Neural progenitor cell (in vitro differentiated cells): ENCODE results near the gene NTM. TPM values are rescaled to one million over a fixed set of nuclear protein-coding genes. Genes with fewer than 3 reads are reported as not detected.

Experiments
- DNase-seq: peaks from one replicate; pipeline ENCODE4 v3.0.0-alpha.2; 2016; ENCODE audit warnings: low spot score
- H2AFZ ChIP-seq: fragments of 200-600 bp; sonication (generic); replicated peaks from 2 replicates; pipeline ENCODE4 v1.6.1; 2016; ENCODE audit warnings: antibody characterized with exemption
- H3F3A ChIP-seq: fragments of 200-600 bp; sonication (generic); 2 replicates; pipeline ENCODE4 v1.6.1; 2016; ENCODE audit warnings: antibody characterized with exemption, low read depth
- H3K27ac ChIP-seq: fragments of 200-600 bp; sonication (generic); 2 replicates; pipeline ENCODE4 v1.5.1; 2016; ENCODE audit warnings: mild to moderate bottlenecking
- H3K27me3 ChIP-seq: fragments of 200-600 bp; sonication (generic); 2 replicates; pipeline ENCODE4 v1.6.1; 2016; ENCODE audit warnings: mild to moderate bottlenecking, moderate library complexity
- H3K36me3 ChIP-seq: fragments of 200-600 bp; sonication (generic); 2 replicates; pipeline ENCODE4 v1.5.1; 2016
- H3K4me1 ChIP-seq: fragments of 200-600 bp; sonication (generic); 2 replicates; pipeline ENCODE4 v1.6.1; 2016; ENCODE audit warnings: mixed run types
- H3K4me2 ChIP-seq: fragments of 200-600 bp; sonication (generic); 2 replicates; pipeline ENCODE4 v1.6.1; 2016
- H3K4me3 ChIP-seq: fragments of 200-600 bp; sonication (generic); 2 replicates; pipeline ENCODE4 v1.5.1; 2016
- H3K79me2 ChIP-seq: fragments of 200-600 bp; sonication (generic); 2 replicates; pipeline ENCODE4 v1.6.1; 2016; ENCODE audit warnings: low read depth
- H3K9ac ChIP-seq: fragments of 200-600 bp; sonication (generic); 2 replicates; pipeline ENCODE4 v1.6.1; 2016
- H3K9me3 ChIP-seq: fragments of 200-600 bp; sonication (generic); 2 replicates; pipeline ENCODE4 v1.5.1; 2016; ENCODE audit warnings: low read depth
- H4K20me1 ChIP-seq: fragments of 200-600 bp; sonication (generic); 2 replicates; pipeline ENCODE4 v1.6.1; 2016; ENCODE audit warnings: low read depth
- H3K27ac Mint-ChIP-seq: 3 replicates; pipeline ENCODE4 v1.8.0; 2021; ENCODE audit warnings: mixed read lengths
- H3K27me3 Mint-ChIP-seq: 2 replicates; pipeline ENCODE4 v1.8.0; 2022; ENCODE audit warnings: low read depth, mild to moderate bottlenecking, inconsistent platforms, moderate library complexity, mixed read lengths; ENCODE audit not compliant: insufficient read depth
- H3K36me3 Mint-ChIP-seq: 3 replicates; pipeline ENCODE4 v1.8.0; 2021; ENCODE audit warnings: mixed read lengths
- H3K4me1 Mint-ChIP-seq: 3 replicates; pipeline ENCODE4 v1.8.0; 2021; ENCODE audit warnings: mixed read lengths
- H3K4me3 Mint-ChIP-seq: 3 replicates; pipeline ENCODE4 v1.8.0; 2021; ENCODE audit warnings: mild to moderate bottlenecking, moderate library complexity, mixed read lengths
- H3K9me3 Mint-ChIP-seq: 3 replicates; pipeline ENCODE4 v1.8.0; 2020; ENCODE audit warnings: mixed read lengths
- EZH2 ChIP-seq: fragments of 200-600 bp; sonication (generic); IDR thresholded peaks from 2 replicates; pipeline ENCODE4 v1.6.1; 2017; ENCODE audit warnings: antibody characterized with exemption, mild to moderate bottlenecking, moderate library complexity
- EZH2phosphoT487 ChIP-seq: fragments of 200-600 bp; sonication (generic); IDR thresholded peaks from 2 replicates; pipeline ENCODE4 v1.6.1; 2017; ENCODE audit warnings: antibody characterized with exemption
- total RNA-seq: library from RNA; depleted of rRNA; stranded (reverse); fragments of >200 nt; gene quantifications from 2 replicates; pipeline ENCODE4 v1.2.3, GENCODE V29; 2015; ENCODE audit warnings: low replicate concordance
- TF ChIP-seq, protein P1 (sequence below): fragments of 200-600 bp; sonication (generic); IDR thresholded peaks from 2 replicates; pipeline ENCODE4 v1.5.1; 2017; ENCODE audit warnings: antibody characterized with exemption, mild to moderate bottlenecking

Gene NTM
- total RNA-seq, 1 donor from 2014 or later = 4.3 TPM

- Histone ChIP-seq H2AFZ (no peak overlapping the region), H3K9me3 (no peaks in the 10 kb centered on the region), H3F3A (no peaks in the 10 kb centered on the region), H3K27me3 (no peaks in the 10 kb centered on the region), H3K27ac (no peak overlapping the region), H3K4me3 (no peak overlapping the region), H3K36me3 (no peaks in the 10 kb centered on the region), H3K79me2 (no peaks in the 10 kb centered on the region), H3K4me2 (peak overlapping the region; percentile 33), H3K9ac (no peak overlapping the region), H3K4me1 (peaks cover 14% of the 10 kb centered on the region), H4K20me1 (no peaks in the 10 kb centered on the region)
- no peak for DNase-seq
- TF ChIP-seq EZH2 (no peak), EZH2phosphoT487 (no peak)
- TF ChIP-seq, protein P1, sequence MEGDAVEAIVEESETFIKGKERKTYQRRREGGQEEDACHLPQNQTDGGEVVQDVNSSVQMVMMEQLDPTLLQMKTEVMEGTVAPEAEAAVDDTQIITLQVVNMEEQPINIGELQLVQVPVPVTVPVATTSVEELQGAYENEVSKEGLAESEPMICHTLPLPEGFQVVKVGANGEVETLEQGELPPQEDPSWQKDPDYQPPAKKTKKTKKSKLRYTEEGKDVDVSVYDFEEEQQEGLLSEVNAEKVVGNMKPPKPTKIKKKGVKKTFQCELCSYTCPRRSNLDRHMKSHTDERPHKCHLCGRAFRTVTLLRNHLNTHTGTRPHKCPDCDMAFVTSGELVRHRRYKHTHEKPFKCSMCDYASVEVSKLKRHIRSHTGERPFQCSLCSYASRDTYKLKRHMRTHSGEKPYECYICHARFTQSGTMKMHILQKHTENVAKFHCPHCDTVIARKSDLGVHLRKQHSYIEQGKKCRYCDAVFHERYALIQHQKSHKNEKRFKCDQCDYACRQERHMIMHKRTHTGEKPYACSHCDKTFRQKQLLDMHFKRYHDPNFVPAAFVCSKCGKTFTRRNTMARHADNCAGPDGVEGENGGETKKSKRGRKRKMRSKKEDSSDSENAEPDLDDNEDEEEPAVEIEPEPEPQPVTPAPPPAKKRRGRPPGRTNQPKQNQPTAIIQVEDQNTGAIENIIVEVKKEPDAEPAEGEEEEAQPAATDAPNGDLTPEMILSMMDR = no peak
- no peak overlapping the region for H3K27ac Mint-ChIP-seq
- no peak overlapping the region for H3K4me3 Mint-ChIP-seq
- H3K4me1 Mint-ChIP-seq = peaks cover 13% of the 10 kb centered on the region
- no peaks in the 10 kb centered on the region for H3K9me3 Mint-ChIP-seq
- H3K36me3 Mint-ChIP-seq = no peaks in the 10 kb centered on the region
- no peaks in the 10 kb centered on the region for H3K27me3 Mint-ChIP-seq
These were observed 201.2 kb downstream of the NTM start for GRCh38 chr11:131571571-131571970.

GRCh38 chr11:131572423-131572822, 202.0 kb downstream of the NTM start:
- Mint-ChIP-seq H3K4me3 (no peak overlapping the region), H3K9me3 (no peaks in the 10 kb centered on the region), H3K4me1 (peaks cover 13% of the 10 kb centered on the region), H3K27ac (no peak overlapping the region), H3K27me3 (no peaks in the 10 kb centered on the region), H3K36me3 (no peaks in the 10 kb centered on the region)
- no peaks in the 10 kb centered on the region for H3K9me3 ChIP-seq
- H4K20me1 ChIP-seq = no peaks in the 10 kb centered on the region
- TF ChIP-seq, protein P1 = no peak
- TF ChIP-seq EZH2phosphoT487 (no peak), EZH2 (no peak)
- H3F3A ChIP-seq = no peaks in the 10 kb centered on the region
- H3K4me3 ChIP-seq = no peak overlapping the region
- DNase-seq = no peak
- no peak overlapping the region for H2AFZ ChIP-seq
- no peak overlapping the region for H3K27ac ChIP-seq
- no peaks in the 10 kb centered on the region for H3K36me3 ChIP-seq
- H3K79me2 ChIP-seq = no peaks in the 10 kb centered on the region
- no peak overlapping the region for H3K4me2 ChIP-seq
- H3K4me1 ChIP-seq = peaks cover 14% of the 10 kb centered on the region
- no peak overlapping the region for H3K9ac ChIP-seq
- no peaks in the 10 kb centered on the region for H3K27me3 ChIP-seq

GRCh38 chr11:131579932-131580387, 209.5 kb downstream of the NTM start:
- DNase-seq = peak; percentile 67
- TF ChIP-seq, protein P1 = peak; percentile 65
- TF ChIP-seq EZH2phosphoT487 (no peak), EZH2 (no peak)
- H3K4me3 ChIP-seq = no peak overlapping the region

More at GRCh38 chr11:131579932-131580387, 209.5 kb downstream of the NTM start:
- Mint-ChIP-seq H3K36me3 (no peaks in the 10 kb centered on the region), H3K4me1 (peaks cover 29% of the 10 kb centered on the region), H3K27ac (no peak overlapping the region), H3K27me3 (peaks cover 2% of the 10 kb centered on the region), H3K4me3 (no peak overlapping the region), H3K9me3 (no peaks in the 10 kb centered on the region)
- Histone ChIP-seq H3K9me3 (no peaks in the 10 kb centered on the region), H3K4me2 (no peak overlapping the region), H3K36me3 (no peaks in the 10 kb centered on the region), H3K27me3 (no peaks in the 10 kb centered on the region), H3K79me2 (no peaks in the 10 kb centered on the region), H3K27ac (no peak overlapping the region), H3F3A (no peaks in the 10 kb centered on the region), H4K20me1 (no peaks in the 10 kb centered on the region), H2AFZ (no peak overlapping the region), H3K4me1 (peaks cover 8% of the 10 kb centered on the region), H3K9ac (no peak overlapping the region)
